K562 (cell line): Measurements from ENCODE around the gene FIBIN. TPM values are rescaled to one million over a fixed set of nuclear protein-coding genes. Genes with fewer than 3 reads are reported as not detected.

ENCODE experiments used
- ATAC-seq: fragments of 200-7000 bp; cut with Tn5 transposase; 3 replicates; pipeline ENCODE4 v1.9.1; 2020; ENCODE audit warnings: moderate library complexity
- Bru-seq: library from RNA; stranded (reverse); fragments of 400-500 nt; gene quantifications from one replicate; lab custom pipeline; 2021; lab: Mats Ljungman, UMichigan
- BruChase-seq, 2 experiments: library from RNA; stranded (reverse); fragments of 400-500 nt; gene quantifications; one replicate each; lab custom pipeline; 2021; lab: Mats Ljungman, UMichigan
- BruUV-seq: library from RNA; stranded (reverse); fragments of 400-500 nt; replicated peaks from 2 replicates; lab custom pipeline; 2021; lab: Mats Ljungman, UMichigan
- CTCF ChIA-PET: fragments of 300-600 bp; formaldehyde crosslinking; extraction: SDS; loops from one replicate; lab custom pipeline; 2021; ENCODE audit warnings: low intra/inter-chr PET ratio; lab: Yijun Ruan, JAX
- POLR2A ChIA-PET: fragments of 300-600, 350-650 bp; sonication (Branson Sonifier 250); formaldehyde crosslinking; extraction: SDS; loops from one replicate; lab custom pipeline; 2021; ENCODE audit warnings: antibody characterized with exemption, inconsistent platforms; lab: Yijun Ruan, JAX
- DNase-seq, 4 experiments: peaks; one replicate each; pipeline versions ENCODE4 v3.0.0 to v3.0.0-alpha.2; 2011 to 2018; ENCODE audit warnings: low spot score in 3 of 4, mixed read lengths in 3 of 4; ENCODE audit errors: extremely low read depth in 1 of 4
- FAIRE-seq: peaks from 2 replicates; lab custom pipeline; 2011; peaks lifted over from hg19 to GRCh38; lab: Jason Lieb, UNC
- H2AFZ ChIP-seq: 2 replicates; pipeline ENCODE4 v1.6.0; 2011; ENCODE audit warnings: low read depth, low read length, control low read depth, inconsistent platforms
- H3K27ac ChIP-seq: fragments of 200-600 bp; 3 replicates; pipeline ENCODE4 v1.8.0; 2011; ENCODE audit warnings: low read depth, mild to moderate bottlenecking, control low read depth, inconsistent platforms, low read length, moderate library complexity, mixed read lengths; ENCODE audit errors: extremely low read depth
- H3K27me3 ChIP-seq, 2 experiments: fragments of 300-600 bp in 1 of 2; 2 replicates in 1 of 2; 3 replicates in 1 of 2; pipeline versions ENCODE4 v1.6.0 to v1.8.0; 2011; ENCODE audit warnings: inconsistent platforms in 2 of 2, low read length in 2 of 2, mild to moderate bottlenecking in 1 of 2, mixed read lengths in 1 of 2, moderate library complexity in 1 of 2; ENCODE audit not compliant: control insufficient read depth in 2 of 2, insufficient read depth in 2 of 2
- H3K36me3 ChIP-seq: fragments of 300-600 bp; 3 replicates; pipeline ENCODE4 v1.8.0; 2011; ENCODE audit warnings: mild to moderate bottlenecking, low read length, inconsistent platforms; ENCODE audit not compliant: control insufficient read depth, insufficient read depth
- H3K4me1 ChIP-seq, 2 experiments: fragments of 200-600 bp in 1 of 2; replicated peaks in 1 of 2; 2 replicates in 1 of 2; 3 replicates in 1 of 2; pipeline versions ENCODE4 v1.5.1 to v1.8.0; 2011; ENCODE audit warnings: inconsistent platforms in 2 of 2, low read length in 2 of 2, mild to moderate bottlenecking in 1 of 2, mixed read lengths in 1 of 2, moderate library complexity in 1 of 2; ENCODE audit not compliant: control insufficient read depth in 2 of 2, insufficient read depth in 2 of 2
- H3K4me2 ChIP-seq: 2 replicates; pipeline ENCODE4 v1.6.1; 2011; ENCODE audit warnings: low read length, control low read depth, inconsistent platforms, mixed read lengths; ENCODE audit not compliant: insufficient read depth
- H3K4me3 ChIP-seq: fragments of 200-600 bp; sonication (generic), shearing (Covaris generic); 2 replicates; pipeline ENCODE4 v1.5.1; 2016; ENCODE audit warnings: control low read depth, inconsistent platforms
- H3K79me2 ChIP-seq: fragments of 200-600 bp; 3 replicates; pipeline ENCODE4 v1.8.0; 2011; ENCODE audit warnings: low read length, inconsistent platforms; ENCODE audit not compliant: control insufficient read depth, insufficient read depth
- H3K9ac ChIP-seq, 2 experiments: 2 replicates each; pipeline versions ENCODE4 v1.6.0 to v1.6.1; 2011; ENCODE audit warnings: low read depth in 2 of 2, low read length in 2 of 2, control low read depth in 1 of 2, inconsistent platforms in 1 of 2, mild to moderate bottlenecking in 1 of 2, mixed read lengths in 1 of 2; ENCODE audit not compliant: insufficient read depth in 1 of 2
- H3K9me1 ChIP-seq: one replicate; pipeline ENCODE4 v1.6.0; 2011; ENCODE audit warnings: inconsistent platforms, mild to moderate bottlenecking, low read length, moderate library complexity; ENCODE audit not compliant: control insufficient read depth, insufficient read depth
- H3K9me3 ChIP-seq: replicated peaks from 2 replicates; pipeline ENCODE4 v1.5.1; 2011; ENCODE audit warnings: low read depth, low read length, inconsistent platforms; ENCODE audit not compliant: control insufficient read depth, insufficient read depth
- H4K20me1 ChIP-seq: replicated peaks from 2 replicates; pipeline ENCODE4 v1.6.1; 2011; ENCODE audit warnings: low read length, inconsistent platforms, mixed read lengths; ENCODE audit not compliant: control insufficient read depth, insufficient read depth
- RFX5 ChIP-seq: IDR thresholded peaks from 2 replicates; pipeline ENCODE4 v1.6.1; 2011; ENCODE audit warnings: low read depth, mild to moderate bottlenecking, improper control_type of control experiment, low read length
- SIX5 ChIP-seq, 2 experiments: IDR thresholded peaks; 2 replicates each; pipeline ENCODE4 v1.6.1; 2011; ENCODE audit warnings: low read length in 2 of 2, borderline replicate concordance in 1 of 2, low read depth in 1 of 2, mild to moderate bottlenecking in 1 of 2, moderate library complexity in 1 of 2; ENCODE audit not compliant: insufficient read depth in 1 of 2
- TCFL5 ChIP-seq: fragments of 250-450 bp; sonication (Bioruptor Pico); conservative IDR thresholded peaks from 2 replicates; pipeline ENCODE4 v1.6.1; 2021; ENCODE audit warnings: mild to moderate bottlenecking, moderate library complexity, matching md5 sums
- TGIF2 ChIP-seq: sonication (generic); formaldehyde crosslinking; IDR thresholded peaks from 2 replicates; pipeline ENCODE4 v1.8.1; 2022; ENCODE audit warnings: mild to moderate bottlenecking, missing genetic modification reagents, moderate library complexity
- ZNF512 ChIP-seq: IDR thresholded peaks from 2 replicates; pipeline ENCODE4 v1.6.1; 2016; ENCODE audit warnings: missing genetic modification characterization, missing compliant biosample characterization
- ZNF583 ChIP-seq: fragments of 250-450 bp; sonication (Bioruptor Pico); IDR thresholded peaks from 2 replicates; pipeline ENCODE4 v1.4.0; 2020
- WGBS: fragments of 100-300 bp; shearing (Covaris generic); methylation state at CpG from one replicate; pipeline ENCODE4 v1.1.6; 2016; ENCODE audit warnings: low coverage, mixed read lengths; ENCODE audit not compliant: insufficient coverage; ENCODE audit errors: missing lambda C conversion rate; 5-methylcytosine and 5-hydroxymethylcytosine counted together
- in situ Hi-C: fragments of 300-500 bp; cut with MboI; formaldehyde crosslinking; loops from 4 replicates; pipeline ENCODE4 v1.15.0; 2018; ENCODE audit warnings: inconsistent platforms, mixed read lengths
- intact Hi-C: fragments of 100-400 bp; cut with micrococcal nuclease; formaldehyde crosslinking; loops from 2 replicates; pipeline ENCODE4 v1.14.2; 2022
- long read RNA-seq, 3 experiments: library from polyadenylated mRNA in 2 of 3; library from RNA in 1 of 3; unstranded in 2 of 3; stranded (forward) in 1 of 3; transcript quantifications; one replicate each; pipeline ENCODE4 v2.0.0, GENCODE V29; 2019 to 2022
- polyA minus RNA-seq, 3 experiments: library from RNA; depleted of rRNA, polyadenylated mRNA; stranded (reverse); fragments of >200 nt; gene quantifications; 2 replicates each; pipeline ENCODE4 v1.2.3, GENCODE V29; 2011
- polyA plus RNA-seq, 8 experiments: library from polyadenylated mRNA; depleted of rRNA in 4 of 8; stranded (reverse) in 5 of 8; unstranded in 3 of 8; fragments of >200 nt; fragmentation: Nextera tagmentation in 2 of 8; fragmentation: Illumina TruSeq in 1 of 8; extraction: Ambion mirVana in 2 of 8; extraction: Trizol in 1 of 8; gene quantifications; 2 replicates each; pipeline versions ENCODE4 v1.2.1 to v1.2.3, GENCODE V29; 2011 to 2014; ENCODE audit warnings: inconsistent platforms in 1 of 8, missing spikeins in 1 of 8
- total RNA-seq, 7 experiments: library from RNA; depleted of rRNA in 6 of 7; stranded (reverse); fragments of >200 nt in 6 of 7; fragmentation: Illumina TruSeq in 2 of 7; extraction: Trizol in 2 of 7; gene quantifications; 2 replicates each; pipeline versions ENCODE4 v1.2.1 to v1.2.3, GENCODE V29; 2011 to 2021; ENCODE audit warnings: low replicate concordance in 1 of 7

The FIBIN gene
- total RNA-seq (2011; cell fraction: chromatin; rRNA removed; ENCODE audit: low replicate concordance) = not detected in 2 replicates
- total RNA-seq (2011; cell fraction: nucleolus; rRNA removed) = not detected in 2 replicates
- total RNA-seq (2011; cell fraction: nucleoplasm; rRNA removed) = not detected in 2 replicates
- not detected in 2 replicates for total RNA-seq (2014; rRNA removed)
- total RNA-seq (2014; rRNA removed; fragmentation: Illumina TruSeq; extraction: Trizol) = not detected in 2 replicates
- total RNA-seq (2015; rRNA removed; fragmentation: Illumina TruSeq; extraction: Trizol) = not detected in 2 replicates
- total RNA-seq (2021) = not detected in 2 replicates
- polyA plus RNA-seq (2011; rRNA removed) = not detected in 2 replicates
- not detected in 2 replicates for polyA plus RNA-seq (2011; cell fraction: cytosol; rRNA removed)
- not detected in 2 replicates for polyA plus RNA-seq (2011; cell fraction: nucleus; rRNA removed)
- 0.11 TPM in 1 of 2 replicates, not detected in the other for polyA plus RNA-seq (2012)
- polyA plus RNA-seq (2014; fragmentation: Illumina TruSeq; extraction: Trizol) = not detected in 2 replicates
- polyA plus RNA-seq (2014; fragmentation: Nextera tagmentation; extraction: Ambion mirVana) = not detected
- polyA plus RNA-seq (2014; rRNA removed) = not detected in 2 replicates
- polyA minus RNA-seq (2011; rRNA and poly(A)+ RNA removed) = not detected in 2 replicates
- not detected in 2 replicates for polyA minus RNA-seq (2011; cell fraction: cytosol; rRNA and poly(A)+ RNA removed)
- polyA minus RNA-seq (2011; cell fraction: nucleus; rRNA and poly(A)+ RNA removed) = not detected in 2 replicates
- percentile 21 among the genes with signal in this experiment for Bru-seq, nascent RNA
- BruChase-seq, experiment 1, labeled RNA remaining after a 2-hour chase = percentile 27 among the genes with signal in this experiment
- percentile 33 among the genes with signal in this experiment for BruChase-seq, experiment 2, labeled RNA remaining after a 6-hour chase
- long read RNA-seq, experiment 1 = 0 reads
- long read RNA-seq, experiment 2 = 0 reads
- long read RNA-seq, experiment 3 = 0 reads

DNA sequence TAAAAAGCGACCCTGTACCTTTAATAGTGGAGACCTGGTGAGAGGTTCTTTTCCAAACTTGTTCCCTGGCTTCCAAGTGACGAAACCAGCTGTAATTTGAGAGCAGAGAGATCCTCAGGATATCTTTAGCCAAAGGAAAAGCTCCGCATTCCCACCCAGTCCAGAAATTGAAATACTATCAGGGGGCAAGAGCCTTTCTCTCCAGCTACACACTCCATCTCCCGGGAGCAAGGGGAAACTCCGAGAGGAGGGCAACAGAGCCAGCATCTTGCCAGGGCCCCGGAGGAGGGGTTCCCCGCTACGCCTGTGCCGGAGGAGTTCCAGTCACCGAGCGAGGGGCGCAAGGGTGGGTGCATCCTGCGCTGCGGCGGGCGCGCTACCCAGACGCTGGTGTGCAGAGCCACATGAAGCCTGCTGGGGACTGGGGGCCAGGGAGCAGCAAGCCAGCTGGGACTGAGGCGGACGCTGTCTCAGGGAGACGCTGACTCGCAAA, at the start of gene FIBIN:
FIBIN (plus strand) TSS at position 148 of the 493 bp plus-strand sequence. CDS start 415 bp downstream, outside the sequence.
- WGBS = under 1% methylated on average over 21 of the region's 22 CpGs
- in situ Hi-C loops = no loop called here

More for the DNA sequence above, at the start of gene FIBIN:
- CTCF ChIA-PET = no interaction called here
- Histone ChIP-seq H3K36me3 (no peaks in the 10 kb centered on the region), H3K4me1 (no peaks in the 10 kb centered on the region), H3K27ac (no peak within 1 kb of the TSS), H4K20me1 (no peaks in the 10 kb centered on the region)
- no peak for TF ChIP-seq SIX5 (IDR thresholded peaks at IDR 0.05; ENCODE audit: borderline replicate concordance in 1 of 2, insufficient read depth in 1 of 2, low read depth in 1 of 2, low read length in 2 of 2)
- TF ChIP-seq ZNF583 (CRISPR knock-in tag) = no peak
- TF ChIP-seq RFX5 = no peak
- TF ChIP-seq TGIF2 = no peak
- no peak for TF ChIP-seq ZNF512 (tag)
- no peak for TF ChIP-seq TCFL5
- TF ChIP-seq, all 486 proteins: peak for 0
- ATAC-seq = no peak
- BruUV-seq = no TSS peak
- intact Hi-C loops = no loop called here
- Histone ChIP-seq H3K79me2 (no peaks in the 10 kb centered on the region), H3K4me3 (no peak within 1 kb of the TSS), H3K9me1 (no peaks in the 10 kb centered on the region), H3K4me2 (no peak within 1 kb of the TSS), H3K9me3 (no peaks in the 10 kb centered on the region), H3K27me3 (no peaks in the 10 kb centered on the region), H2AFZ (no peak within 1 kb of the TSS), H3K9ac (no peak within 1 kb of the TSS)
- FAIRE-seq = no peak
- POLR2A ChIA-PET = no interaction called here
- DNase-seq = no peak
